H1 (cell line): ENCODE data around the gene POLR1H. TPM values are rescaled to one million over a fixed set of nuclear protein-coding genes. Genes with fewer than 3 reads are reported as not detected.

Experiments used
- CTCF ChIA-PET: fragments of 300-600 bp; sonication (Branson Sonifier 250); formaldehyde crosslinking; loops from one replicate; lab custom pipeline; 2021; ENCODE audit not compliant: partially characterized antibody; lab: Charles Lee
- POLR2A ChIA-PET: fragments of 300-600 bp; sonication (Branson Sonifier 250); formaldehyde crosslinking; loops from one replicate; lab custom pipeline; 2021; ENCODE audit warnings: inconsistent platforms; ENCODE audit not compliant: partially characterized antibody; lab: Charles Lee
- DNase-seq, 2 experiments: peaks; one replicate each; pipeline versions ENCODE4 v3.0.0 to v3.0.0-alpha.2; 2010 to 2022; ENCODE audit warnings: low spot score in 2 of 2, low read depth in 1 of 2, mixed read lengths in 1 of 2
- FAIRE-seq: peaks from 2 replicates; lab custom pipeline; 2011; peaks lifted over from hg19 to GRCh38; lab: Jason Lieb, UNC
- H2AFZ ChIP-seq: 2 replicates; pipeline ENCODE4 v1.8.1; 2012; ENCODE audit warnings: low read length, inconsistent platforms
- H2AK5ac ChIP-seq: 2 replicates; pipeline ENCODE4 v1.6.1; 2013; ENCODE audit warnings: low read depth, low read length
- H2BK120ac ChIP-seq: replicated peaks from 2 replicates; pipeline ENCODE3; 2013; ENCODE audit warnings: low read depth, low read length, inconsistent platforms
- H2BK12ac ChIP-seq: 2 replicates; pipeline ENCODE4 v1.6.1; 2013; ENCODE audit warnings: low read depth, low read length
- H2BK15ac ChIP-seq: 2 replicates; pipeline ENCODE4 v1.6.1; 2013; ENCODE audit warnings: low read length
- H2BK20ac ChIP-seq: 2 replicates; pipeline ENCODE4 v1.6.1; 2013; ENCODE audit warnings: low read length
- H2BK5ac ChIP-seq: 2 replicates; pipeline ENCODE4 v1.6.1; 2013; ENCODE audit warnings: low read depth, low read length
- H3K14ac ChIP-seq: 2 replicates; pipeline ENCODE4 v1.6.1; 2013; ENCODE audit warnings: inconsistent platforms; ENCODE audit not compliant: insufficient read length
- H3K18ac ChIP-seq: 2 replicates; pipeline ENCODE4 v1.6.1; 2013; ENCODE audit warnings: low read length; ENCODE audit errors: extremely low read depth
- H3K23ac ChIP-seq: 2 replicates; pipeline ENCODE4 v1.6.1; 2013; ENCODE audit warnings: inconsistent platforms; ENCODE audit not compliant: insufficient read length
- H3K23me2 ChIP-seq: 2 replicates; pipeline ENCODE4 v1.6.1; 2013; ENCODE audit warnings: low read depth, low read length
- H3K27ac ChIP-seq: 2 replicates; pipeline ENCODE4 v1.6.1; 2011; ENCODE audit warnings: low read depth, low read length, inconsistent platforms
- H3K27me3 ChIP-seq, 4 experiments: replicated peaks in 1 of 4; 1 replicate in 1 of 4; 2 replicates in 3 of 4; pipeline versions ENCODE4 v1.6.1 to v1.8.1; 2011 to 2013; ENCODE audit warnings: low read length in 3 of 4, mild to moderate bottlenecking in 3 of 4, inconsistent platforms in 2 of 4, mixed read lengths in 2 of 4, moderate library complexity in 1 of 4; ENCODE audit not compliant: control insufficient read depth in 3 of 4, insufficient read depth in 3 of 4; ENCODE audit errors: extremely low read depth in 1 of 4
- H3K36me3 ChIP-seq, 4 experiments: 2 replicates each; pipeline versions ENCODE4 v1.6.1 to v1.8.1; 2011 to 2013; ENCODE audit warnings: mild to moderate bottlenecking in 4 of 4, low read length in 3 of 4, moderate library complexity in 2 of 4, control low read depth in 1 of 4, inconsistent platforms in 1 of 4; ENCODE audit not compliant: insufficient read depth in 4 of 4, control insufficient read depth in 2 of 4
- H3K4ac ChIP-seq: replicated peaks from 2 replicates; pipeline ENCODE3; 2013; ENCODE audit warnings: low read length, low read depth, mixed read lengths, inconsistent platforms; ENCODE audit not compliant: insufficient read length
- H3K4me1 ChIP-seq, 4 experiments: replicated peaks in 1 of 4; 1 replicate in 1 of 4; 2 replicates in 3 of 4; pipeline versions ENCODE4 v1.6.1 to v1.8.1; 2011 to 2013; ENCODE audit warnings: low read length in 3 of 4, inconsistent platforms in 2 of 4, mixed read lengths in 1 of 4; ENCODE audit not compliant: insufficient read depth in 4 of 4, control insufficient read depth in 3 of 4
- H3K4me2 ChIP-seq, 2 experiments: 2 replicates each; pipeline versions ENCODE4 v1.6.1 to v1.8.1; 2011 to 2013; ENCODE audit warnings: low read depth in 2 of 2, low read length in 2 of 2, control low read depth in 1 of 2, inconsistent platforms in 1 of 2, mild to moderate bottlenecking in 1 of 2; ENCODE audit not compliant: insufficient read depth in 1 of 2
- H3K4me3 ChIP-seq, 4 experiments: fragments of 200-600, 300-600 bp in 1 of 4; sonication (generic), shearing (Covaris generic), sonication (Bioruptor Twin) in 1 of 4; 2 replicates each; pipeline versions ENCODE4 v1.5.1 to v1.8.1; 2011 to 2016; ENCODE audit warnings: low read length in 4 of 4, low read depth in 3 of 4, control low read depth in 2 of 4, inconsistent platforms in 2 of 4, mild to moderate bottlenecking in 2 of 4, mixed read lengths in 1 of 4, moderate library complexity in 1 of 4; ENCODE audit not compliant: insufficient read depth in 2 of 4; ENCODE audit errors: extremely low read depth in 1 of 4
- H3K56ac ChIP-seq: replicated peaks from 2 replicates; pipeline ENCODE3; 2013; ENCODE audit warnings: low read depth, mild to moderate bottlenecking, mixed read lengths, low read length, inconsistent platforms; ENCODE audit not compliant: insufficient read length
- H3K79me1 ChIP-seq: 2 replicates; pipeline ENCODE4 v1.6.1; 2013; ENCODE audit warnings: low read depth, low read length, control low read depth
- H3K79me2 ChIP-seq, 2 experiments: 2 replicates each; pipeline versions ENCODE4 v1.6.1 to v1.8.1; 2012 to 2013; ENCODE audit warnings: low read length in 2 of 2, mild to moderate bottlenecking in 2 of 2, inconsistent platforms in 1 of 2; ENCODE audit not compliant: insufficient read depth in 2 of 2, control insufficient read depth in 1 of 2
- H3K9ac ChIP-seq, 4 experiments: replicated peaks in 1 of 4; 1 replicate in 1 of 4; 2 replicates in 3 of 4; pipeline versions ENCODE4 v1.6.1 to v1.8.1; 2011 to 2013; ENCODE audit warnings: low read depth in 3 of 4, low read length in 3 of 4, control low read depth in 2 of 4, mild to moderate bottlenecking in 2 of 4, moderate library complexity in 2 of 4, inconsistent platforms in 1 of 4; ENCODE audit errors: extremely low read depth in 1 of 4
- H3K9me3 ChIP-seq, 2 experiments: 2 replicates each; pipeline versions ENCODE4 v1.6.1 to v1.8.1; 2012 to 2013; ENCODE audit warnings: mild to moderate bottlenecking in 2 of 2, moderate library complexity in 2 of 2, control low read depth in 1 of 2, inconsistent platforms in 1 of 2, low read depth in 1 of 2, low read length in 1 of 2, mixed read lengths in 1 of 2; ENCODE audit not compliant: insufficient read depth in 2 of 2
- H4K20me1 ChIP-seq, 2 experiments: replicated peaks in 1 of 2; 2 replicates each; pipeline versions ENCODE3 to v1.8.1; 2011 to 2013; ENCODE audit warnings: inconsistent platforms in 2 of 2, low read length in 2 of 2, mild to moderate bottlenecking in 1 of 2; ENCODE audit not compliant: insufficient read depth in 2 of 2, control insufficient read depth in 1 of 2
- H4K5ac ChIP-seq: 2 replicates; pipeline ENCODE4 v1.6.1; 2013; ENCODE audit warnings: low read length, low read depth, mixed read lengths, inconsistent platforms; ENCODE audit not compliant: insufficient read length
- H4K8ac ChIP-seq: 2 replicates; pipeline ENCODE4 v1.8.0; 2013; ENCODE audit warnings: mild to moderate bottlenecking, moderate library complexity, low read length, inconsistent platforms; ENCODE audit not compliant: insufficient read depth; ENCODE audit errors: extremely low read depth
- H4K91ac ChIP-seq: replicated peaks from 2 replicates; pipeline ENCODE3; 2013; ENCODE audit warnings: low read length, mixed read lengths, inconsistent platforms; ENCODE audit not compliant: insufficient read length
- BRCA1 ChIP-seq: IDR thresholded peaks from 2 replicates; pipeline ENCODE4 v1.6.1; 2012; ENCODE audit warnings: low read depth, low read length, improper control_type of control experiment
- CTBP2 ChIP-seq: IDR thresholded peaks from 2 replicates; pipeline ENCODE4 v1.7.0; 2011; ENCODE audit warnings: borderline replicate concordance, mild to moderate bottlenecking, moderate library complexity, mixed read lengths, low read length; ENCODE audit not compliant: insufficient read depth, insufficient read length
- EGR1 ChIP-seq: IDR thresholded peaks from 2 replicates; pipeline ENCODE4 v1.6.1; 2011; ENCODE audit warnings: low read depth, low read length, borderline replicate concordance
- EP300 ChIP-seq, 2 experiments: IDR thresholded peaks; 1 replicate in 1 of 2; 2 replicates in 1 of 2; pipeline ENCODE4 v1.6.1; 2011 to 2012; ENCODE audit warnings: low read depth in 2 of 2, low read length in 2 of 2, mild to moderate bottlenecking in 2 of 2, borderline replicate concordance in 1 of 2, inconsistent platforms in 1 of 2, moderate library complexity in 1 of 2
- FOSL1 ChIP-seq: IDR thresholded peaks from 2 replicates; pipeline ENCODE4 v1.6.1; 2011; ENCODE audit warnings: mild to moderate bottlenecking, low read depth, low read length, moderate library complexity; ENCODE audit not compliant: insufficient read depth
- JUND ChIP-seq: IDR thresholded peaks from 2 replicates; pipeline ENCODE4 v1.6.1; 2011; ENCODE audit warnings: mild to moderate bottlenecking, improper control_type of control experiment, low read length
- NRF1 ChIP-seq: IDR thresholded peaks from 2 replicates; pipeline ENCODE4 v1.6.1; 2011; ENCODE audit warnings: mild to moderate bottlenecking, low read depth, low read length, improper control_type of control experiment
- POLR2A ChIP-seq, 2 experiments: IDR thresholded peaks; 1 replicate in 1 of 2; 2 replicates in 1 of 2; pipeline ENCODE4 v1.6.1; 2011; ENCODE audit warnings: low read depth in 2 of 2, low read length in 2 of 2, mild to moderate bottlenecking in 2 of 2; ENCODE audit errors: control extremely low read depth in 1 of 2
- RAD21 ChIP-seq, 2 experiments: IDR thresholded peaks in 1 of 2; conservative IDR thresholded peaks in 1 of 2; 2 replicates each; pipeline ENCODE4 v1.6.1; 2011; ENCODE audit warnings: low read depth in 2 of 2, low read length in 2 of 2, improper control_type of control experiment in 1 of 2, inconsistent platforms in 1 of 2, mild to moderate bottlenecking in 1 of 2, moderate library complexity in 1 of 2
- SP2 ChIP-seq: IDR thresholded peaks from 2 replicates; pipeline ENCODE4 v1.6.1; 2012; ENCODE audit warnings: mild to moderate bottlenecking, low read length, inconsistent platforms
- SP4 ChIP-seq: IDR thresholded peaks from 2 replicates; pipeline ENCODE4 v1.6.1; 2012; ENCODE audit warnings: low read length, inconsistent platforms
- TEAD4 ChIP-seq: IDR thresholded peaks from 2 replicates; pipeline ENCODE4 v1.6.1; 2012; ENCODE audit warnings: low read depth, low read length, inconsistent platforms, mixed read lengths
- YY1 ChIP-seq: IDR thresholded peaks from 2 replicates; pipeline ENCODE4 v1.6.1; 2011; ENCODE audit warnings: low read depth, mild to moderate bottlenecking, low read length
- WGBS, 2 experiments: shearing (Covaris generic) in 1 of 2; methylation state at CpG; one replicate each; pipeline versions ENCODE4 v1.1.6 to v1.1.7; 2013 to 2015; ENCODE audit warnings: low lambda C conversion rate in 2 of 2, mixed read lengths in 2 of 2, inconsistent platforms in 1 of 2, low coverage in 1 of 2, missing lambda C conversion rate in 1 of 2; ENCODE audit not compliant: insufficient replicate concordance in 2 of 2, insufficient coverage in 1 of 2, insufficient read length in 1 of 2; ENCODE audit errors: extremely low coverage in 1 of 2, missing lambda C conversion rate in 1 of 2; 5-methylcytosine and 5-hydroxymethylcytosine counted together
- polyA plus RNA-seq, 7 experiments: library from polyadenylated mRNA; depleted of rRNA in 3 of 7; stranded (reverse) in 5 of 7; unstranded in 2 of 7; fragments of >200 nt in 5 of 7; fragments of 200-250 nt in 2 of 7; gene quantifications; 1 replicate in 5 of 7; 2 replicates in 1 of 7; 4 replicates in 1 of 7; pipeline versions ENCODE4 v1.2.1 to v1.2.3, GENCODE V29; 2011 to 2013; ENCODE audit warnings: missing spikeins in 2 of 7, mixed read lengths in 2 of 7
- total RNA-seq: library from RNA; stranded (reverse); fragmentation: NEBNext Ultra II Directional; extraction: Animal tissue kit (Norgen Biotek cat#: 25700); gene quantifications from 2 replicates; pipeline ENCODE4 v1.2.1, GENCODE V29; 2021

Gene POLR1H
- total and polyA plus RNA-seq, 2 of the 8 experiments (the other 6 are each of a cell fraction or from before 2014, with no cell fraction given): 31.5 to 82.2 TPM

- Histone ChIP-seq H3K36me3 (peaks cover 0 to 4% (median under 1%) of the 10 kb centered on the region in 4 experiments; a peak in 3 of 8 replicates), H3K18ac (no peak overlapping the region), H3K4me3 (peak overlapping the region in 3 of 4 experiments; percentile 99 to 100 (median 99); a peak in 4 of 8 replicates), H4K5ac (no peak overlapping the region), H3K9ac (no peak overlapping the region), H2AK5ac (no peak overlapping the region), H3K23me2 (peaks cover 17% of the 10 kb centered on the region), H3K9me3 (no peaks in the 10 kb centered on the region), H3K4me1 (peaks cover 0 to 9% (median 7%) of the 10 kb centered on the region in 4 experiments; a peak in 5 of 7 replicates), H3K4me2 (peak overlapping the region in 1 of 2 experiments; percentile 84; a peak in 1 of 4 replicates), H2BK12ac (no peak overlapping the region), H2BK120ac (no peak overlapping the region), H3K23ac (no peak overlapping the region), H3K27me3 (no peaks in the 10 kb centered on the region), H2BK20ac (no peak overlapping the region), H4K20me1 (no peaks in the 10 kb centered on the region), H3K79me1 (no peaks in the 10 kb centered on the region), H3K79me2 (peaks cover 0 to 16% of the 10 kb centered on the region in 2 experiments; a peak in 2 of 4 replicates), H3K4ac (no peak overlapping the region), H4K8ac (no peak overlapping the region), H4K91ac (no peak overlapping the region), H3K27ac (no peak overlapping the region), H3K14ac (no peak overlapping the region), H3K56ac (no peak overlapping the region), H2AFZ (no peak overlapping the region), H2BK5ac (no peak overlapping the region), H2BK15ac (no peak overlapping the region)
- ChIA-PET POLR2A (interaction anchor here (0.9 to 2.7 kb wide), 2 partner anchors 8 to 397 kb away, joined by 3 to 21 read pairs; no protein-coding TSS in a partner anchor), CTCF (interaction anchor here (1.1 to 1.5 kb wide), 3 partner anchors 14 to 215 kb away, joined by 3 to 4 read pairs (median 3); no protein-coding TSS in a partner anchor)
- FAIRE-seq: no peak
- 85% methylated on average over 3 of the region's 7 CpGs; no CpG with 5 or more reads in 1 of the 2 experiments for WGBS, 2 experiments
- DNase-seq: no peak
- no peak for TF ChIP-seq CTBP2
- no peak for TF ChIP-seq EGR1
- no peak for TF ChIP-seq SP4
- no peak for TF ChIP-seq EP300 (IDR thresholded peaks at IDR 0.05; ENCODE audit: borderline replicate concordance in 1 of 2, low read depth in 2 of 2, low read length in 2 of 2)
- no peak for TF ChIP-seq FOSL1
- TF ChIP-seq RAD21 (IDR thresholded peaks at IDR 0.05 in 1 of 2, conservative IDR thresholded peaks at IDR 0.05 in 1 of 2; ENCODE audit: low read depth in 2 of 2, low read length in 2 of 2): no peak
- no peak for TF ChIP-seq YY1
- TF ChIP-seq POLR2A (IDR thresholded peaks at IDR 0.05; ENCODE audit: control extremely low read depth in 1 of 2, low read depth in 2 of 2, low read length in 2 of 2): no peak
- TF ChIP-seq NRF1: no peak
- TF ChIP-seq SP2: no peak
- no peak for TF ChIP-seq BRCA1
- no peak for TF ChIP-seq TEAD4
- TF ChIP-seq JUND: no peak
Measured at GRCh38 chr6:30062471-30063178, 1.6 kb downstream of the POLR1H start.
